HG02759 (cell line): ENCODE data around the gene RPS6KC1.
A peak's percentile ranks its signal among the peaks of the same experiment; 100 is the strongest.
"Not testable (repeated sequence)": the region's sequence is repeated elsewhere in the genome, so short reads cannot be mapped to it uniquely, and the experiment has no call there.

ENCODE experiments used
- ATAC-seq: cut with Tn5 transposase; IDR thresholded peaks from one replicate; pipeline ENCODE4 v1.9.1; 2021; ENCODE audit warnings: mild to moderate bottlenecking, moderate library complexity; ENCODE audit not compliant: unreplicated experiment

Gene RPS6KC1

GRCh38 chr1:213054142-213054541 is 3.1 kb downstream of the RPS6KC1 start:
- no peak for ATAC-seq

GRCh38 chr1:213054733-213055591 is 3.9 kb downstream of the RPS6KC1 start:
- ATAC-seq, result no peak

- no peak for ATAC-seq
These were observed 4.7 kb downstream of the RPS6KC1 start for GRCh38 chr1:213055767-213056166.

- ATAC-seq, result no peak
These were observed 6.4 kb downstream of the RPS6KC1 start for GRCh38 chr1:213057264-213058059.

GRCh38 chr1:213060836-213061235 is 9.8 kb downstream of the RPS6KC1 start:
- no peak for ATAC-seq

- ATAC-seq, result no peak
These were observed 10.2 kb downstream of the RPS6KC1 start for GRCh38 chr1:213061263-213061662.

GRCh38 chr1:213065800-213066199 is 14.8 kb downstream of the RPS6KC1 start:
- no peak for ATAC-seq

GRCh38 chr1:213066363-213066762 is 15.3 kb downstream of the RPS6KC1 start:
- no peak for ATAC-seq

GRCh38 chr1:213067352-213067751 is 16.3 kb downstream of the RPS6KC1 start:
- no peak for ATAC-seq

- peak; percentile 92 for ATAC-seq
These were observed 19.4 kb downstream of the RPS6KC1 start for GRCh38 chr1:213070406-213070805.

GRCh38 chr1:213075725-213076124 is 24.7 kb downstream of the RPS6KC1 start:
- peak; percentile 83 for ATAC-seq

GRCh38 chr1:213082420-213083111 is 31.5 kb downstream of the RPS6KC1 start:
- no peak for ATAC-seq

- no peak for ATAC-seq
These were observed 32.0 kb downstream of the RPS6KC1 start for GRCh38 chr1:213083112-213083445.

GRCh38 chr1:213087911-213088310 is 36.9 kb downstream of the RPS6KC1 start:
- no peak for ATAC-seq

- ATAC-seq, result no peak
These were observed 39.1 kb downstream of the RPS6KC1 start for GRCh38 chr1:213089924-213090677.

GRCh38 chr1:213094446-213094845 is 43.4 kb downstream of the RPS6KC1 start:
- no peak for ATAC-seq

- ATAC-seq, result no peak
These were observed 44.4 kb downstream of the RPS6KC1 start for GRCh38 chr1:213095467-213095866.

GRCh38 chr1:213099682-213100399 is 48.8 kb downstream of the RPS6KC1 start:
- no peak for ATAC-seq

- ATAC-seq, result not testable (repeated sequence)
These were observed 49.5 kb downstream of the RPS6KC1 start for GRCh38 chr1:213100565-213100964.
